NCI-H748 (cell line): ENCODE data around the gene GMPPB.
"Not testable (repeated sequence)": the region's sequence is repeated elsewhere in the genome, so short reads cannot be mapped to it uniquely, and the experiment has no call there.

Experiments
- DNase-seq: peaks from one replicate; lab custom pipeline; 2025; ENCODE audit not compliant: unreplicated experiment; lab: John Stamatoyannopoulos, UW

GMPPB gene

DNA sequence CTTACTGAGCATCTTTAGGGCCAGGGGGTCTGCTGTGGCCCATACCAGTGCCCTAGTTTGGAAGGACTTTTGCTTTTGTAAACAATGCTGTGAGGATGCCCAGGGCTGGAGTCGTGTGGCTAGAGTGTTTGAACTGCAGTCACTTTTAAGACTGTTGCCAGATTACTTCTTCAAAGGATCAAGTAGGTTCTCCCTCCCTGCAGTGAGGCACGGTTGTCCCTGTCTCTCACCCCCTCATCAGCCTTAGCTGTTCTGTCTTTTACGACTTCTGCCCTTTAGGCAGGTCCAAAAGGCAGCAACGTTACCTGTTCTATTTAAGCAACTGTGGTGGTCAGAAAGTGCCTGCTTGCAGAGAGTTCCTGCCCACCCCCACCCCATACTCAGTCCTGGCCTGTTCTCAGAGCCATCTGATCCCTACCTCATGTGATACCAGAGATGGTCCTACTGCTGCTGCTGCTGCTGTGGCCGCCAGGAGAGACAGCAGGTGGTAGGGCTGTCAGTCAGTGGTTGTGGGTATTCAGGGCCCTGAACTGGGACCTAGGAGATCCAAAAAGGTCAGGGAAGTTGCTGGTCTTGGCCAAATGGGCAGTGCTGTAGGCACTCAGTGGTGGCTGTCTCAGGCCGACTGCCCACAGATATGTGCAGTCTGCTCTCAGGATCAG, 29.2 kb downstream of the GMPPB start:
- not testable (repeated sequence) for DNase-seq

GRCh38 chr3:49691481-49691880, 32.3 kb downstream of the GMPPB start:
- DNase-seq, result not testable (repeated sequence)

DNA sequence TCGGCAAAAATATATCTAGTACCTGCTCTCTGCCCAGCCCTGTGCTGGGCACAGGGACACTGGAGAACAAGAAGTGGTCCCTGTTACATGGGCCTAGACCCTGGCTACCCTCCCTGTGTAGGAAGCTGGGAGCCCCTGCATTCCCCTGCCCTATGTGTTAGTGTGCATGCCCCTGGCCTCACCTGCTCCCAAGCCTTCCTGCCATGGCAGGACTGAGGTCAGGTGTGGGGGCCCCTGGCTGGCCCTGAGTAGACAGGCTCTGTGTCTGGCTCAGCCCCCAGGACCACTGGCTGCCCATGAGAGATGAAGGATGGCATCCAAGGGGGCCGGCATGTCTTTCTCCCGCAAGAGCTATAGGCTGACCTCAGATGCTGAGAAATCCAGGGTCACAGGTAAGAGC, 32.9 kb downstream of the GMPPB start:
- DNase-seq, result not testable (repeated sequence)

DNA sequence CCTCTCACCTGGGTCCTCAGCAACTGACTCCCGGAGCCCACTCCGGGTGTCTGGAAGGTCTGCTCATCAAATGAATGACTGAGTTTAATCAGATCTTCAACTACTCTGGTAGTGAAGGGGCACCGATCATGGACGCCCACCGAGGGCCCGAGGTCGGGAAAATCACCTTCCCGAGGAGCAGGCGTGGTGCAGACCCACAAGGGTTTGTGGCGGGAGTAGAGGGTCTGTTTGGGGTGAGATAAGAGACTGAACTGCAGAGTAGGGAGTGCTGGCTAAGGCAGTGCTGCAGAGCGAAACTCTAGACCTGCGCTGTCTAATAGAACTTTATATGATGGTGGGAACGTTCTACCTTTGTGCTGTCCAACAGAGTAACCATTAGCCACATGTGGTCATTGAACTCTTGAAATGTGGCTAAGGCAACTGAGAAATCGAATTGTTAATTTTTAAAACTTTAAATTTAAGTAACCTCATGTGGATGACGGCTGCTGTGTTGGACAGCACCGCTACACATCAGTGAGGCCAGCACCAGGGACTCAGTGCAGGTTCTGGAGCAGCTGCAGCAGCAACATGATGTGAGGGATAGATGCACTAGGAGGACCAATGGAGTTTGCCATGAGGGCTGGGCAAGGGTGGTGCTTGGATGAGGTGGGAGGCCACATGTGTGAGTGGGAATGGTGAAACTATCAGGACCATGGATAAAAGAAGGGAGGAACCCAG, 33.7 kb downstream of the GMPPB start:
- not testable (repeated sequence) for DNase-seq

DNA sequence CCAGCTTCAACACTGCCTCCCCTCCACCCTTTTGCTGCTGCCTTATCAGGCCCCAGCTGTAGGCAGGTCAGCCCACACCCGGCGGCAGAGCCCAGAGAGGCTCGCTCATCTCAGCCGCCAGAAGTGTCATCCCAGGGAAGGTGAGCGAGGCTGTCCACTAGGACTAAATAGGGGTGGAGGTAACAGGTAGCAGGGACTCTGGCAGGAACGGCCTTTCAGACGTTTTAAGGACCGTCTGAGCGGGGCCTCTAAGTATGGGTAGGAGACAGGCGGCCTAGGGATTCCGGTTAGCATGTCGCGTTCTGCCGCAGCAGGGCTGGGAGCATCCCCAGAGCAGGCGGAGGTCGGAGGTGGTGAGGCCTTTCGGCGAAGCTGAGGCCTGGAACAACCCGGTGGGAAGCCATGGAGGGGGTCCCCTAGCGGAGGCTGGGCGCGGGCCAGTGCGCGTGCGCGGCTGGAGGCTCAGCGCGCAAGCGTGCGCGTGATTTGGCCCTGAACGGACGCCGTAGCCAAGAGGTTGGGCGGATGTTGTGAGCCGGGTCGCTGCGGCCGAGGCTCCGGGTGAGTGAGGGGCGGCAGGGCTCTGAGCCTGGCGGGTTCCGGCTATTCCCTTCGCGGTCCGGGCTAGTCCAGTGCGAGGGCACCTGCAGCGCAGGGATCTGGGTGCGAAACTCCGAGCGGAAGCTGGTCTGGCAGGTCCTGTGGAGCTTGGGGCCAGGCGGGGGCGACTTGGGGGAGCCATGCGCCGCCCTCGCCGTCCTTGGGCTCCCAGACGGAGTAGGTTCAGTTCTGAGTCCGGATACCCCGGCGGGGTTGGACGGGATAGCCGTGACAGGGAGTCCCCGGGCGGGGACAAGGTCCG, 34.5 kb downstream of the GMPPB start, which contains the start of the genes MST1 and RNF123:
Gene MST1, minus strand, starts transcription at position 429 of the 862 bp plus-strand sequence. CDS start 783 bp downstream, outside the sequence.
Gene RNF123, plus strand, starts transcription at position 512 of the 862 bp plus-strand sequence. CDS start 1,609 bp downstream, outside the sequence.
- DNase-seq, result no peak

- not testable (repeated sequence) for DNase-seq
These were observed 35.3 kb downstream of the GMPPB start for GRCh38 chr3:49688338-49689045.

- DNase-seq, result not testable (repeated sequence)
These were observed 36.3 kb downstream of the GMPPB start for GRCh38 chr3:49687424-49687795.

- DNase-seq, result not testable (repeated sequence)
These were observed 36.9 kb downstream of the GMPPB start for GRCh38 chr3:49686769-49687423.

DNA sequence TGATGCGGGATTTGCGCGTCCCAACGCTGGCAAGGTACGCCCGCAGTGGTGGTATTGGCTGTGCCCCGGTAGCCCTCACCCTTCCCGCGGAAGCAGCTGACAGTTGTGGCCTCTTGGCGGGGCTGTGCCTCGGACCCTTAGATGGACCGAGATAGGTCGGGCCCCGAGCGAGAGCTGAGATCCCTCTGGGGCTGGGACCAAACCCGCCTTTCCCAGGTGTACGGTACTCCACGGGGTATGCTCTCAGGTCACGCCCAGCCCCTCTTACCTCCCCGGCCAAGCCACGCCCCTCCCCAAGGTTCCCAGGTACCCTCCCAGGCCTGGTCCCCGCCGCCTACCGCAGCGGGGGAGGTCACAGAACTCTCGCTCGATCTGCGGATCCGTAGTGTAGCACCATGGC, 37.4 kb downstream of the GMPPB start:
- DNase-seq, result not testable (repeated sequence)

- not testable (repeated sequence) for DNase-seq
These were observed 37.9 kb downstream of the GMPPB start for GRCh38 chr3:49685846-49686245.

- DNase-seq, result not testable (repeated sequence)
These were observed 38.6 kb downstream of the GMPPB start for GRCh38 chr3:49685103-49685502.

DNA sequence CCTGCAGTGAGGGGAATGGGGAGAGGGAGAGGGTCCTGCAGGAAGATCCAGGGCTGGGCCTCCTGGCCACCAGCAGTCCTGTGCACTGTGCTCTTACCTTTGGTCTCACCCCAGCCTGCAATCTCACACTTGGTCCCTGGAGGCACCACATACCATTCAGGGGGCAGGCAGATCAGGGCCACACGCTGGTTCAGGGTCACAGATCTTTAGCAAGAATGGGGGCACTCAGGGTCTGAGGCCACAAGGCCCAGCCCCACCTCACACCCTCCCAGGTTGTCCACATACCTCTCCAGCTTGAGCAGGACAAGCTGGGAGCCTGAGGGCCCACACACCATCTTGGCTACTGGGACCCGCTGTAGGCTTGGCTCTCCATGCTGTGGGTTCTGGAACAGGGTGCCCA, 39.3 kb downstream of the GMPPB start:
- DNase-seq, result not testable (repeated sequence)

DNA sequence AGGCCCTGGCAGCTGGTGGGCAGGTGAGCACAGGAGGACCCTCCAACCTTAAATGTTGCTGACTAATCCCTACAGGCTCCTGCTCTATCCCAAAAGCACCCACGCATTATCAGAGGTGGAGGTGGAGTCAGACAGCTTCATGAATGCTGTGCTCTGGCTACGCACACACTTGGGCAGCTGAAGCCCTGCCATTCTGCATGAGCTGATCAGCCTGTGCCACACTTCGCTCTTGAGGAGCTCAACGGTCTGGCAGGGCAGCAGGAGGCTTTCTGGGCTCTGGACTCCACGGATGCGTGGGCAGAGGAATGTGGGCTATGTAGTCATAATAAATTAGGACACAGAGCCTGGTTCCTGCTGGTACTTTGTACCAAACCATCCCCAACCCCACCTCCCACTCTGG, 40.6 kb downstream of the GMPPB start:
- DNase-seq, result no peak

DNA sequence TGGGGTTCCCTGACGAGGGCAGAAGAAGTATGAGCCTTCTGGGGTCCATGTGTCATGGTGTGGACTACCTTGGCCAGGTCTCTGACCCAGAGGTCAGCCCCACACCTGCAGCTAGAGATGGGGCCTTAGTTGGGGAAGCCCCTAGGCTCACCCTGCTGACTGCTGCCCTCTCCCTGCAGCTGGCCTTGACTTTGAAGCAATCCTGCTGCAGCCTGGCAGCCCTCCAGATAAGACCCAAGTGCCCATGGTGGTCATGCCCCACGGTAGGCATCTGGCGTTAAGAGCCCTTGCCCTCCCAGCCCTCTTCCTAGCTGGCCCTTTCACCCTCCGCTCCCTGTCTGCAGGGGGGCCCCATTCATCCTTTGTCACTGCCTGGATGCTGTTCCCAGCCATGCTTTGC, 42.2 kb downstream of the GMPPB start:
- DNase-seq, result no peak

DNA sequence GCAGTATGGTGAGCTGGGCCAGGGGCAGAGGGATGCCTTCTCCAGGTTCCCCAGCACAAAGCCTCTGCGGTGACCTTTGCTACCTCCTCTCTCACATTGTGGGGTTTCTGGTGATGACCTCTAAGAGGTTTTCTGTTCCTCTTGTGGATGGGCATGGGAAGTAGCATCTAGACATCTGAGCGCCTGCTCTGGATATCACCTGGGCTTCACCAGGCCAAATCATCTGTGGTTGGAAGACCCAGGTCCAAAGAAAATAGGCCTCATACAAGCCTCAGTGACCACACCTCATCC, 42.6 kb downstream of the GMPPB start:
- DNase-seq, result no peak

DNA sequence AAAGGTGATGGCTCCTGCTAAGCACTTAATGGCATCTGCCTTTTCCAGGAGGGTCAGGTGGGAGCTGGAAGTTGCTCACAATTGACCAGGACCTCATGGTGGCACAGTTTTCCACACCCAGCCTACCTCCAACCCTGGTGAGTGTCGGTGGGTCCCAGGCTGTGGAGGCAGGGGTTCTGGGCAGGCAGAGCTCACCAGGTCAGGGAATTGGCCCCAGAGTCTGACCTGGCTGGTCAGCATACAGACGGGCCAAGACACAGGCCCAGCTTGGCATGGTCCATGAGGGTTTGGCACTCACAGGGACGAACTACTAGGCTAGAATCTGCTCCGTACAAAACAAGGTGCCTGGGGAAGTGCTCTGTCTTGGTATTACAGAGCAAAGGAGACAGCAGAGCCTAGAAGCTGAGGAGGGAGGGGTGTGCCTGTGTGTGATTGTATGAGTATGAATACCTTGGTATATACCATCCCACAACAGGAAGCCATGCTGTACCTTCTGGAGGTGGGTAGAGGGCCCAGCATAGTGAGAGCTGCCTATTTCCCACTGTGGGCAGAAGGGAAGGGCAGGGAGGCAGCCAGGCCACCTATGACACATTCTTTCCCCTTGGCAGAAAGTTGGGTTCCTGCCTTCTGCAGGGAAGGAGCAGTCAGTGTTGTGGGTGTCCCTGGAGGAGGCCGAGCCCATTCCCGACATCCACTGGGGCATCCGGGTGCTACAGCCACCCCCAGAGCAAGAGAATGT, 43.1 kb downstream of the GMPPB start:
- no peak for DNase-seq

GRCh38 chr3:49675912-49676311, 47.8 kb downstream of the GMPPB start:
- no peak for DNase-seq

DNA sequence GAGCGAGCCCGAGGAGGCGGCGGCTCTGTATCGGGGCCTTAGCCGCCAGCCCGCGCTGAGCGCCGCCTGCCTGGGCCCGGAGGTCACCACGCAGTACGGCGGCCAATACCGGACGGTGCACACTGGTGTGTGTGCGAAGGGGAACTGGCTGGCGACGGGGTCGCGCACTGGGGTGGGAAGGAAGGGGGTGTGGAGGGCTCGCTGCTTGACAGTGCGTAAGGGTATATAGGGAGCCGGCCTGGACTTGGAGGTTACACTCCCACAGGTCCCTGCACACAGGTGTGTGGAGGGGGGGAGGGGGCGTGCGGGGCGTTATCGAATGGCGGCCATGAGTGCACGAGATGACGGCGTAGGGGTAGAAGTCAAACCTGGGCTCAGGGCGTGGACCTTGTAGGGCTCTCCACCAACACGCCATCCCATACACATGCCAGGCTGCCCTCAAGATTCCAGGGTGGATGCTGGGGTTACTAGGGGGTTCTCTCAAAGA, 49.2 kb downstream of the GMPPB start:
- DNase-seq, result no peak

DNA sequence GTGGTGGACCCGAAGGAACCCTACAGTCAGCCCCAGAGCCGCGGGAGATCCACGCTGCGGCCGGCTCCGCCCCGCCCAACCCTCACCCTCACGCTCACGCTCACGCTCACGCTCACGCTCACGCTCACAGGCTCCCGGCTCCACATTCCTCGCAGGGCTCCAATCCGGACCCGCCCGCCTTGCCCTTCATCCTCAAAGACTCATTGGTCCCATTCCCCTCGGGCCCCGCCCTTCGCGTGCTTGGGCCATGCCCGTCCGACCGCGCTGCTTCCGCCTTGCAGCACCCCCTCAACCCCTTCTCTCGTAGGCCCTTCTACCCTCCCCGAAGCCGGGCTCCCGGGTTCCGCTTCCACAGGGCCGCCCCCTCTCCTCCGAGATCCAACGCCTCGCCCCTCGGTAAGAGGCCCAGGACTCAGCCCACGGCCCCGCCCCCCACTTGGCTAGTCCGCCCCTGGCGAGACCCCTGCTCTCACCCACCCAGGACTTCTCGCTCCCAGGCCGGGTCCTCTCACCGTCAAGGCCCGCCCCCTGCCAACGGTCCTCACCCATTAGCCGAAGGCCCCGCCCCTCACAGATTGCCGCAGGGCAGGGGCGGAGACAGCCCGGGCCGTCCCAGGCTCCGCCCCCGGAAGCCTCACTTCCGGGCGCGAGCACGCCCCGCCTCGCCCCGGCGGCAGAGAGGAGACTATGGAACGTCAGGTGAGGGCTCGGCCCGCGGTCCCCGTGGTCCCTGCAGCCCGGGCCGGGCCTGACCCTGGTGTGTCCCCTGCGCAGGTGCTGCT, 49.8 kb downstream of the GMPPB start, which contains the start of gene APEH:
Gene APEH, plus strand, starts transcription at position 637 of the 782 bp plus-strand sequence. Its CDS starts 51 bp downstream, at position 688.
- no peak for DNase-seq
